Measurements from ENCODE around the gene PRKCE. TPM values are rescaled to one million over a fixed set of nuclear protein-coding genes. Genes with fewer than 3 reads are reported as not detected.

Gene PRKCE
- total RNA-seq, 5 donors from 2014 or later (not counting 1 experiment from before 2014, with no cell fraction given): 16.5 to 29.8 (median 23.4) TPM

GRCh38 chr2:45879936-45880335 lies 228.5 kb downstream of the PRKCE start:
- Mint-ChIP-seq H3K4me1 (peaks cover 0 to 5% (median 0%) of the 10 kb centered on the region in 3 donors), H3K9me3 (peaks cover 10 to 22% (median 14%) of the 10 kb centered on the region in 3 donors), H3K27me3 (no peaks in the 10 kb centered on the region), H3K36me3 (peaks cover 40% of the 10 kb centered on the region), H3K27ac (no peak overlapping the region), H3K4me3 (no peak overlapping the region)
- Histone ChIP-seq H3K4me1 (ENCODE audit: control insufficient read depth in 1 of 2, extremely low read depth in 1 of 2, insufficient read depth in 2 of 2, low read length in 2 of 2) (no peaks in the 10 kb centered on the region), H3K4me3 (ENCODE audit: control insufficient read depth in 1 of 2, extremely low read depth in 1 of 2, low read length in 1 of 2) (no peak overlapping the region), H3K36me3 (ENCODE audit: control insufficient read depth in 2 of 2, extremely low read depth in 1 of 2, insufficient read depth in 1 of 2, low read length in 1 of 2) (no peaks in the 10 kb centered on the region), H3K27ac (ENCODE audit: low read length) (no peak overlapping the region), H3K27me3 (replicated peaks in 1 of 2; ENCODE audit: control insufficient read depth in 2 of 2, extremely low read depth in 1 of 2, insufficient read depth in 2 of 2, low read length in 1 of 2) (no peaks in the 10 kb centered on the region), H3K9me3 (peaks cover 7% of the 10 kb centered on the region)
- 100% methylated on average over 1 of the region's 2 CpGs for WGBS (ENCODE audit: insufficient coverage)
- DNase-seq (no peak), ATAC-seq (replicated peaks in 1 of 4) (no peak)
- POLR2A ChIA-PET: no interaction called here
- CTCF ChIA-PET: no interaction called here

- H3K36me3 ChIP-seq (ENCODE audit: control insufficient read depth in 2 of 2, extremely low read depth in 1 of 2, insufficient read depth in 1 of 2, low read length in 1 of 2): no peaks in the 10 kb centered on the region
- no peak for ATAC-seq (replicated peaks in 1 of 4)
Observed at GRCh38 chr2:45881970-45882581, 230.6 kb downstream of the PRKCE start.

GRCh38 chr2:45882707-45883602 lies 231.5 kb downstream of the PRKCE start:
- Mint-ChIP-seq H3K27me3 (no peaks in the 10 kb centered on the region), H3K9me3 (no peaks in the 10 kb centered on the region), H3K4me3 (no peak overlapping the region), H3K4me1 (peaks cover 0 to 16% (median 11%) of the 10 kb centered on the region in 3 donors), H3K36me3 (peaks cover 20% of the 10 kb centered on the region), H3K27ac (no peak overlapping the region)
- ATAC-seq (replicated peaks in 1 of 4) (no peak), DNase-seq (no peak)
- ChIA-PET POLR2A (no interaction called here), CTCF (no interaction called here)
- no peaks in the 10 kb centered on the region for H3K27me3 ChIP-seq (replicated peaks in 1 of 2; ENCODE audit: control insufficient read depth in 2 of 2, extremely low read depth in 1 of 2, insufficient read depth in 2 of 2, low read length in 1 of 2)
- H3K36me3 ChIP-seq (ENCODE audit: control insufficient read depth in 2 of 2, extremely low read depth in 1 of 2, insufficient read depth in 1 of 2, low read length in 1 of 2): no peaks in the 10 kb centered on the region
- H3K27ac ChIP-seq (ENCODE audit: low read length): no peak overlapping the region
- no peaks in the 10 kb centered on the region for H3K4me1 ChIP-seq (ENCODE audit: control insufficient read depth in 1 of 2, extremely low read depth in 1 of 2, insufficient read depth in 2 of 2, low read length in 2 of 2)
- H3K9me3 ChIP-seq: no peaks in the 10 kb centered on the region
- H3K4me3 ChIP-seq (ENCODE audit: control insufficient read depth in 1 of 2, extremely low read depth in 1 of 2, low read length in 1 of 2): no peak overlapping the region
- WGBS (ENCODE audit: insufficient coverage): 82% methylated on average over 15 of the region's 21 CpGs

More at GRCh38 chr2:45881970-45882581, 230.6 kb downstream of the PRKCE start:
- Histone ChIP-seq H3K4me1 (ENCODE audit: control insufficient read depth in 1 of 2, extremely low read depth in 1 of 2, insufficient read depth in 2 of 2, low read length in 2 of 2) (no peaks in the 10 kb centered on the region), H3K27ac (ENCODE audit: low read length) (no peak overlapping the region), H3K9me3 (peaks cover under 1% of the 10 kb centered on the region), H3K27me3 (replicated peaks in 1 of 2; ENCODE audit: control insufficient read depth in 2 of 2, extremely low read depth in 1 of 2, insufficient read depth in 2 of 2, low read length in 1 of 2) (no peaks in the 10 kb centered on the region), H3K4me3 (ENCODE audit: control insufficient read depth in 1 of 2, extremely low read depth in 1 of 2, low read length in 1 of 2) (no peak overlapping the region)
- no peak overlapping the region for H3K27ac Mint-ChIP-seq
- H3K36me3 Mint-ChIP-seq: peaks cover 22% of the 10 kb centered on the region
- no peak for DNase-seq
- H3K27me3 Mint-ChIP-seq: no peaks in the 10 kb centered on the region
- peaks cover 0 to 12% (median 11%) of the 10 kb centered on the region in 3 donors for H3K4me1 Mint-ChIP-seq
- 97% methylated on average over 6 of the region's 7 CpGs for WGBS (ENCODE audit: insufficient coverage)
- ChIA-PET CTCF (no interaction called here), POLR2A (no interaction called here)
- H3K9me3 Mint-ChIP-seq: peaks cover 0 to 4% (median 2%) of the 10 kb centered on the region in 3 donors
- no peak overlapping the region for H3K4me3 Mint-ChIP-seq

GRCh38 chr2:45883603-45884000 lies 232.1 kb downstream of the PRKCE start:
- H3K9me3 Mint-ChIP-seq: no peaks in the 10 kb centered on the region
- peaks cover 4 to 18% (median 13%) of the 10 kb centered on the region in 3 donors for H3K4me1 Mint-ChIP-seq
- peaks cover 14% of the 10 kb centered on the region for H3K36me3 Mint-ChIP-seq
- Histone ChIP-seq H3K36me3 (ENCODE audit: control insufficient read depth in 2 of 2, extremely low read depth in 1 of 2, insufficient read depth in 1 of 2, low read length in 1 of 2) (no peaks in the 10 kb centered on the region), H3K9me3 (no peaks in the 10 kb centered on the region), H3K4me1 (ENCODE audit: control insufficient read depth in 1 of 2, extremely low read depth in 1 of 2, insufficient read depth in 2 of 2, low read length in 2 of 2) (peaks cover under 1 to 1% of the 10 kb centered on the region in 2 experiments), H3K27me3 (replicated peaks in 1 of 2; ENCODE audit: control insufficient read depth in 2 of 2, extremely low read depth in 1 of 2, insufficient read depth in 2 of 2, low read length in 1 of 2) (no peaks in the 10 kb centered on the region), H3K4me3 (ENCODE audit: control insufficient read depth in 1 of 2, extremely low read depth in 1 of 2, low read length in 1 of 2) (no peak overlapping the region), H3K27ac (ENCODE audit: low read length) (no peak overlapping the region)
- ChIA-PET CTCF (no interaction called here), POLR2A (no interaction called here)
- 33% methylated on average over 1 of the region's 3 CpGs for WGBS (ENCODE audit: insufficient coverage)
- DNase-seq: no peak
- no peak overlapping the region for H3K4me3 Mint-ChIP-seq
- no peak for ATAC-seq (replicated peaks in 1 of 4)
- H3K27ac Mint-ChIP-seq: no peak overlapping the region
- H3K27me3 Mint-ChIP-seq: no peaks in the 10 kb centered on the region

GRCh38 chr2:45884126-45884525 lies 232.7 kb downstream of the PRKCE start:
- POLR2A ChIA-PET: no interaction called here
- Mint-ChIP-seq H3K27me3 (no peaks in the 10 kb centered on the region), H3K36me3 (peaks cover 14% of the 10 kb centered on the region), H3K4me1 (peaks cover 9 to 23% (median 18%) of the 10 kb centered on the region in 3 donors), H3K27ac (no peak overlapping the region), H3K9me3 (no peaks in the 10 kb centered on the region), H3K4me3 (no peak overlapping the region)
- H3K36me3 ChIP-seq (ENCODE audit: control insufficient read depth in 2 of 2, extremely low read depth in 1 of 2, insufficient read depth in 1 of 2, low read length in 1 of 2): no peaks in the 10 kb centered on the region
- peaks cover 5% of the 10 kb centered on the region in 2 experiments for H3K4me1 ChIP-seq (ENCODE audit: control insufficient read depth in 1 of 2, extremely low read depth in 1 of 2, insufficient read depth in 2 of 2, low read length in 2 of 2)
- no peak overlapping the region for H3K27ac ChIP-seq (ENCODE audit: low read length)
- no peaks in the 10 kb centered on the region for H3K27me3 ChIP-seq (replicated peaks in 1 of 2; ENCODE audit: control insufficient read depth in 2 of 2, extremely low read depth in 1 of 2, insufficient read depth in 2 of 2, low read length in 1 of 2)
- H3K9me3 ChIP-seq: no peaks in the 10 kb centered on the region
- ATAC-seq (replicated peaks in 1 of 4) (no peak), DNase-seq (no peak)
- WGBS (ENCODE audit: insufficient coverage): 86% methylated on average over 1 of the region's 2 CpGs
- CTCF ChIA-PET: no interaction called here
- H3K4me3 ChIP-seq (ENCODE audit: control insufficient read depth in 1 of 2, extremely low read depth in 1 of 2, low read length in 1 of 2): no peak overlapping the region

- Histone ChIP-seq H3K4me3 (ENCODE audit: control insufficient read depth in 1 of 2, extremely low read depth in 1 of 2, low read length in 1 of 2) (no peak overlapping the region), H3K27ac (ENCODE audit: low read length) (no peak overlapping the region), H3K27me3 (replicated peaks in 1 of 2; ENCODE audit: control insufficient read depth in 2 of 2, extremely low read depth in 1 of 2, insufficient read depth in 2 of 2, low read length in 1 of 2) (no peaks in the 10 kb centered on the region), H3K4me1 (ENCODE audit: control insufficient read depth in 1 of 2, extremely low read depth in 1 of 2, insufficient read depth in 2 of 2, low read length in 2 of 2) (peaks cover 14% of the 10 kb centered on the region in 2 experiments), H3K36me3 (ENCODE audit: control insufficient read depth in 2 of 2, extremely low read depth in 1 of 2, insufficient read depth in 1 of 2, low read length in 1 of 2) (no peaks in the 10 kb centered on the region), H3K9me3 (no peaks in the 10 kb centered on the region)
- Mint-ChIP-seq H3K27me3 (no peaks in the 10 kb centered on the region), H3K36me3 (peaks cover 6% of the 10 kb centered on the region), H3K9me3 (no peaks in the 10 kb centered on the region), H3K4me1 (peaks cover 17 to 34% (median 26%) of the 10 kb centered on the region in 3 donors), H3K27ac (no peak overlapping the region), H3K4me3 (no peak overlapping the region)
- ATAC-seq (replicated peaks in 1 of 4): no peak
- no CpG with 5 or more reads among the region's 2 CpGs for WGBS (ENCODE audit: insufficient coverage)
- no peak for DNase-seq
- CTCF ChIA-PET: no interaction called here
- POLR2A ChIA-PET: no interaction called here
Observed at GRCh38 chr2:45885171-45885621, 233.7 kb downstream of the PRKCE start.
